Activated naive CD4-positive, alpha-beta T cell treated with anti-CD3 and anti-CD28 coated beads, Interleukin-2, amount 10 ng/mL, durations not matched to agents 7 days and 5 days (primary cell): Measurements from ENCODE around the gene SSX5.
A peak's percentile ranks its signal among the peaks of the same experiment; 100 is the strongest.
"Not testable (repeated sequence)": the region's sequence is repeated elsewhere in the genome, so short reads cannot be mapped to it uniquely, and the experiment has no call there.

ENCODE experiments used
- CTCF ChIA-PET: fragments of 350-600 bp; sonication (Branson Sonifier 250); formaldehyde crosslinking; loops from one replicate; lab custom pipeline; 2021; ENCODE audit warnings: antibody characterized with exemption; lab: Charles Lee
- DNase-seq: peaks from one replicate; pipeline ENCODE4 v3.0.0-alpha.2; 2020
- H3K27ac Mint-ChIP-seq: one replicate; pipeline ENCODE4 v1.8.0; 2021; ENCODE audit warnings: mild to moderate bottlenecking, moderate library complexity, mixed read lengths
- H3K27me3 Mint-ChIP-seq: one replicate; pipeline ENCODE4 v1.8.0; 2021; ENCODE audit warnings: mild to moderate bottlenecking, mixed read lengths
- H3K36me3 Mint-ChIP-seq: one replicate; pipeline ENCODE4 v1.8.0; 2021; ENCODE audit warnings: mixed read lengths
- H3K4me1 Mint-ChIP-seq: one replicate; pipeline ENCODE4 v1.8.0; 2021; ENCODE audit warnings: mixed read lengths
- H3K4me3 Mint-ChIP-seq: one replicate; pipeline ENCODE4 v1.8.0; 2021; ENCODE audit warnings: mild to moderate bottlenecking, moderate library complexity, mixed read lengths
- H3K9me3 Mint-ChIP-seq: one replicate; pipeline ENCODE4 v1.8.0; 2021; ENCODE audit warnings: mixed read lengths

SSX5 gene

DNA sequence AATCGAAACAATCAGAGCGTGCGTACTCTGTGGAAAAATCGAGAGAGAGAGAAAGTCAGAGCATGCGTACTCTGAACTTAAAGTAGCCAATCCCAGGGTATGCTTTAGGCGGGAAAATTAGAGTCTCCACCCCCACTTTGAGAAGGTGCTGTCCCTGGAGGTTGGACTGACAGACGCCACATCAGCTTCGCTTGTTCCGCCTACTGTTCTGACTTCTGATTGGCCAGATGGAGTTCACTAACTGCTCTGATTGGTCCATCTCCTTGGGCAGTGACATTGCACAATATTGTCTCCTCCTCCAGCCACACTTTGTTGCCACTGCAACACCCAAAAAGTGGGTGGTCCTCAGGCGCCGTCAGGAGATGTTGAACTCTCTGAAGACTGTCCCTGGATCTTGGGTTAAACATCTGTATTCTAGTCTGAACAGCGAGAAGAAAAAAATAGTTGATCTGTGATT is at the start of gene SSX5:
SSX5 (minus strand) TSS at position 51 of the 457 bp plus-strand sequence. CDS start 1,437 bp downstream, outside the sequence.
- H3K27ac Mint-ChIP-seq, result no peak within 1 kb of the TSS
- no peaks in the 10 kb centered on the region for H3K4me1 Mint-ChIP-seq
- no peak within 1 kb of the TSS for H3K4me3 Mint-ChIP-seq

GRCh38 chrX:48224196-48224595 is 27.6 kb upstream of the SSX5 start:
- H3K27ac Mint-ChIP-seq, H3K4me1 Mint-ChIP-seq, H3K36me3 Mint-ChIP-seq, H3K27me3 Mint-ChIP-seq, H3K9me3 Mint-ChIP-seq, CTCF ChIA-PET, H3K4me3 Mint-ChIP-seq, DNase-seq: not testable (repeated sequence)

More for the DNA sequence above, at the start of gene SSX5:
- CTCF ChIA-PET, result no interaction called here
- Mint-ChIP-seq H3K27me3 (peaks cover 3% of the 10 kb centered on the region), H3K9me3 (no peaks in the 10 kb centered on the region), H3K36me3 (no peaks in the 10 kb centered on the region)
- no peak for DNase-seq

- H3K4me3 Mint-ChIP-seq, H3K36me3 Mint-ChIP-seq, DNase-seq, H3K27ac Mint-ChIP-seq, H3K27me3 Mint-ChIP-seq, H3K4me1 Mint-ChIP-seq, CTCF ChIA-PET, H3K9me3 Mint-ChIP-seq: not testable (repeated sequence)
These were observed 17.7 kb upstream of the SSX5 start for GRCh38 chrX:48214341-48214740.

DNA sequence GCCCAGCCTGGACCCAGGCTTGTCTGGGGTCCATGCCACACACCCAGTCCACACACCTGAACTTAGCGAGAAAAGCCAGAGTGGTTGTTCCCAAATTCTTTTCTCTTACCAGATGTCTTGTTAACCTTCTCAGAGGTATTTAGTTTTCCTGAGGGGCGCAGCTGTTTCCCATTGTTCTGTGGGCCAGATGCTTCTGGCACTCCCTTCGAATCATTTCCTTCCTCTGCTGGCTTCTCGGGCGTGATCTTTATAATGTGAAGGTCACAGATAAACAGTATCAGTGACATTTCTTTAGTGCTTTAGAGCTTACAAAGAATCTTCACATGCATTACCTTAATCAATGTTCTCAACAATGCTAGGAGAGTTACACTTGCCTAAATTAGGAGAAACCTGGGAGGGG is 6.6 kb downstream of the SSX5 start:
- H3K4me3 Mint-ChIP-seq, H3K4me1 Mint-ChIP-seq, H3K9me3 Mint-ChIP-seq, CTCF ChIA-PET, H3K36me3 Mint-ChIP-seq, DNase-seq, H3K27ac Mint-ChIP-seq: not testable (repeated sequence)
- H3K27me3 Mint-ChIP-seq, result peaks cover 12% of the 10 kb centered on the region

GRCh38 chrX:48181882-48182281 is 14.7 kb downstream of the SSX5 start:
- CTCF ChIA-PET, DNase-seq, H3K4me3 Mint-ChIP-seq, H3K4me1 Mint-ChIP-seq, H3K36me3 Mint-ChIP-seq, H3K27ac Mint-ChIP-seq, H3K27me3 Mint-ChIP-seq, H3K9me3 Mint-ChIP-seq: not testable (repeated sequence)

DNA sequence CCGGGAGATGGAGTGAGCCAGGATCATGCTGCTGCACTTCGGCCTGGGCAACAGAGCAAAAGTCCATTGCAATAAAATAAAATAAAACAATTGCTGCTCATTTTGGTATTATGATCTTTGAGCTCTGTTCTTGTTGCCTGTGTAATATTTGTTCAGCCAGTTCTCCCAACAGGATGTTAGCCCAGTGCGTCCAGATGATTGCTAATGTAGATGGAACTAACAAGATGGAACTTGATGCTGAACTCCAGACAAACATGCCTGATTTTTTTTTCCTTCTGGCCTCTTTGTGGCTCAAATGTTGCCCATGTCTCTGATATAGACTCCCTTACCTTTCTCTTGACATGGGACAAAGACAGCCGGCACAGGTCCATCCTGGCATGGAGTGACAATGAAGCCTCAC is 15.8 kb downstream of the SSX5 start:
- H3K27ac Mint-ChIP-seq, result no peak overlapping the region
- no peaks in the 10 kb centered on the region for H3K9me3 Mint-ChIP-seq
- H3K4me1 Mint-ChIP-seq, result no peaks in the 10 kb centered on the region
- no peak for DNase-seq
- CTCF ChIA-PET, result no interaction called here
- H3K4me3 Mint-ChIP-seq, result no peak overlapping the region
- no peaks in the 10 kb centered on the region for H3K36me3 Mint-ChIP-seq
- peaks cover 6% of the 10 kb centered on the region for H3K27me3 Mint-ChIP-seq

DNA sequence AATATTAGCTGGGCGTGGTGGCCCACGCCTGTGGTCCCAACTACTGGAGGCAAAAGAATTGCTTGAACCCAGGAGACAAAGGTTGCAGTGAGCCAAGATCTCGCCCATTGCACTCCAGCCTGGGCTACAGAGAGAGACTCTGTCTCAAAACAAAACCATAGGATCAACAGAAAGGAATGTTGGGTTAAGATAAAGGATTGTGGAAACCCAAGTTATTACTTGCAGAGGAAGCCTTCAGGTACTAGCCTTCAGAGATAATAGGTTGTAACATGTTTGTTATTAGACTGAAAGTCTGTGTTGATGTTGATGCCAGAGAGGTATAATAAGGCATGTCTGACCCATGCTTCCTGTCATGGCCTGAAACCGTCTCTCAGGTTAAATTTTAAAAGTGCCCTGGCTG is 16.9 kb downstream of the SSX5 start:
- H3K4me3 Mint-ChIP-seq, result no peak overlapping the region
- no peaks in the 10 kb centered on the region for H3K9me3 Mint-ChIP-seq
- no peaks in the 10 kb centered on the region for H3K4me1 Mint-ChIP-seq
- H3K36me3 Mint-ChIP-seq, result no peaks in the 10 kb centered on the region
- CTCF ChIA-PET, result no interaction called here
- no peaks in the 10 kb centered on the region for H3K27me3 Mint-ChIP-seq
- no peak overlapping the region for H3K27ac Mint-ChIP-seq
- DNase-seq, result no peak

GRCh38 chrX:48166322-48166721 is 30.3 kb downstream of the SSX5 start:
- H3K36me3 Mint-ChIP-seq, H3K4me1 Mint-ChIP-seq, H3K9me3 Mint-ChIP-seq, DNase-seq, CTCF ChIA-PET, H3K27ac Mint-ChIP-seq, H3K4me3 Mint-ChIP-seq: not testable (repeated sequence)
- peaks cover 13% of the 10 kb centered on the region for H3K27me3 Mint-ChIP-seq

DNA sequence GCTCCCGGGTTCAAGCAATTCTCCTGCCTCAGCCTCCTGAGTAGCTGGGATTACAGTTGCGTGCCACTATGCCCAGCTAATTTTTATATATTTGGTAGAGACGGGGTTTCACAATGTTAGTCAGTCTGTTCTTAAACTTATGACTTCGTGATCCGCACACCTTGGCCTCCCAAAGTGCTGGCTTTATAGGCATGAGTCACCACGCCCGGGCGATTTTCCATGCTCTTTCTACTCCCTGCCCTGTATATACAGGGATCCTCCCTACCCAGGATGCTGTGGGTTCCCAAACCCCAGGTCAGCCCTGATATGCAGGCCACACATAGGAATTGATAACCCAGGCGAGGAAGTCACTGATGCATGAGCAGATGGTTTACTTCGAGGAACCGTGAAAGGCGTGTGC is 31.4 kb downstream of the SSX5 start:
- peaks cover 13% of the 10 kb centered on the region for H3K27me3 Mint-ChIP-seq
- no peaks in the 10 kb centered on the region for H3K9me3 Mint-ChIP-seq
- H3K27ac Mint-ChIP-seq, result no peak overlapping the region
- H3K4me1 Mint-ChIP-seq, result no peaks in the 10 kb centered on the region
- CTCF ChIA-PET, result no interaction called here
- DNase-seq, result no peak
- no peak overlapping the region for H3K4me3 Mint-ChIP-seq
- H3K36me3 Mint-ChIP-seq, result no peaks in the 10 kb centered on the region

GRCh38 chrX:48156014-48156413 is 40.6 kb downstream of the SSX5 start:
- Mint-ChIP-seq H3K27ac (no peak overlapping the region), H3K27me3 (peaks cover 15% of the 10 kb centered on the region), H3K36me3 (no peaks in the 10 kb centered on the region), H3K9me3 (no peaks in the 10 kb centered on the region), H3K4me1 (no peaks in the 10 kb centered on the region), H3K4me3 (no peak overlapping the region)
- no peak for DNase-seq
- CTCF ChIA-PET, result no interaction called here

GRCh38 chrX:48154796-48155195 is 41.8 kb downstream of the SSX5 start:
- Mint-ChIP-seq H3K27me3 (peaks cover 15% of the 10 kb centered on the region), H3K4me1 (no peaks in the 10 kb centered on the region), H3K27ac (no peak overlapping the region), H3K4me3 (no peak overlapping the region), H3K9me3 (no peaks in the 10 kb centered on the region), H3K36me3 (no peaks in the 10 kb centered on the region)
- DNase-seq, result no peak
- CTCF ChIA-PET, result no interaction called here

DNA sequence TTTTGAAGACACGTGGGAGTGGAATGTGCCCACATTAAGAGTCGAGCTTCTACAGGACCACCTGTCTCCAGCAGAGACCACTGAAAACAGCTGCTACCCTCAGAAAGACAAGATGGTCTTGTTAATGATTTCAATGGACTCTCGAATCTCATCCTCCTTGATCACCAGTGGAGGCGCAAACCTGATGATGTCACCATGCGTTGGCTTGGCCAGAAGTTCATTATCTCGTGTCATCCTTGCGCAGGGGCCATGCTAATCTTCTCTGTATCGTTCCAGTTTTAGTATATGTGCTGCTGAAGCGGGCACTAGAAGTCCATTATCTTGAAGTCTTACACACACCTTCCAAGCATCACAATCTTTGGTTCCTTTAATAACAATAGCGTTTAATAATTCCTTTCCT is 42.8 kb downstream of the SSX5 start:
- no peak overlapping the region for H3K27ac Mint-ChIP-seq
- H3K27me3 Mint-ChIP-seq, result peaks cover 13% of the 10 kb centered on the region

GRCh38 chrX:48142697-48143096 is 53.9 kb downstream of the SSX5 start:
- Mint-ChIP-seq H3K27ac (peak overlapping the region; percentile 81), H3K4me3 (peak overlapping the region; percentile 9), H3K27me3 (peaks cover 10% of the 10 kb centered on the region), H3K4me1 (peaks cover 25% of the 10 kb centered on the region)
- H3K36me3 Mint-ChIP-seq, CTCF ChIA-PET, H3K9me3 Mint-ChIP-seq: not testable (repeated sequence)
- peak; percentile 25 for DNase-seq

More for the DNA sequence above, 42.8 kb downstream of the SSX5 start:
- Mint-ChIP-seq H3K36me3 (no peaks in the 10 kb centered on the region), H3K4me1 (no peaks in the 10 kb centered on the region), H3K9me3 (no peaks in the 10 kb centered on the region), H3K4me3 (no peak overlapping the region)
- no peak for DNase-seq
- CTCF ChIA-PET, result no interaction called here

DNA sequence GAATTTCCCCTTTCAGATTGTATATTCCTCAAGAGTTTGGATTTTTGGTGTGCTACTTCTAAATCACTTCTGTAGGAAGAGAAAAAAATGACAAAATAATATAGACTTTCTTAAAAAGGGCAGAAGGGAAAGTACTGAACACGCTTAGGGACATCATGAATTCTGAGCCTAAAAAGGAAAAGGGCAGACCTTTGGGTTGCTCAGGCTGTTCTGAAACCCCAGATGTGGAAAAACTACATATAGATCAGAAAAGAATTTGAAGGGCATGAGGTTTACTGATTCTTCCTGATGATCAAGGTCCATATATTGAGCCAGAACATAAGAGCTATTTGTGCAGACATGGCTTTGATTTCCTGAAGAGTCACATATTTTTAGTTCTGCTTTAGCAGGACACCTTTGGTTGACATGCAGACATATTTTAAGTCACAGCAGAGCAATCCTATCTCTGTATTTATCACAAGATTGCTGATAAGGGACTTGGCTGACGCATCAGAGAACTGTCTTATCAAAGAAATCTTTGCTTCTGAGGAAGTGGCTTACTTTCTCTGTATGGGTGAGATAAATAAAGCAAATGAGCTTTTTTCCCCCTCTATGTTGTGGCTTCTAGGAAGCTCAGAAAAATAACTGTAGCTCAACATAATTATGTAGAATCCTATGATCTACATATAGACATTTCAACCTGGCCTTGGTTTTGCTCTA is 54.6 kb downstream of the SSX5 start:
- H3K27ac Mint-ChIP-seq, DNase-seq, CTCF ChIA-PET, H3K36me3 Mint-ChIP-seq, H3K9me3 Mint-ChIP-seq, H3K4me3 Mint-ChIP-seq, H3K27me3 Mint-ChIP-seq: not testable (repeated sequence)
- peaks cover 25% of the 10 kb centered on the region for H3K4me1 Mint-ChIP-seq

- H3K27ac Mint-ChIP-seq, H3K27me3 Mint-ChIP-seq: not testable (repeated sequence)
These were observed 57.5 kb downstream of the SSX5 start for GRCh38 chrX:48139076-48139475.

More at GRCh38 chrX:48139076-48139475, 57.5 kb downstream of the SSX5 start:
- H3K36me3 Mint-ChIP-seq, DNase-seq, H3K4me3 Mint-ChIP-seq, CTCF ChIA-PET, H3K9me3 Mint-ChIP-seq: not testable (repeated sequence)
- peaks cover 16% of the 10 kb centered on the region for H3K4me1 Mint-ChIP-seq
